Panc1 (cell line): ENCODE results near the gene DIS3L2. TPM values are rescaled to one million over a fixed set of nuclear protein-coding genes. Genes with fewer than 3 reads are reported as not detected.

ENCODE experiments used
- ATAC-seq: fragments of 200-7000 bp; cut with Tn5 transposase; 2 replicates; pipeline ENCODE4 v1.9.1; 2020; ENCODE audit warnings: mild to moderate bottlenecking, moderate library complexity
- BruUV-seq: library from RNA; stranded (reverse); fragments of 400-500 nt; replicated peaks from 2 replicates; lab custom pipeline; 2021; lab: Mats Ljungman, UMichigan
- CTCF ChIA-PET: fragments of 300-600 bp; sonication (Branson Sonifier 250); formaldehyde crosslinking; loops from one replicate; lab custom pipeline; 2022; ENCODE audit warnings: antibody characterized with exemption; lab: Charles Lee
- POLR2A ChIA-PET: fragments of 300-600 bp; sonication (Branson Sonifier 250); formaldehyde crosslinking; loops from one replicate; lab custom pipeline; 2022; ENCODE audit warnings: antibody characterized with exemption; lab: Charles Lee
- DNase-seq: peaks from one replicate; pipeline ENCODE4 v3.0.0-alpha.2; 2010; ENCODE audit warnings: low read depth, low spot score
- H3K27ac ChIP-seq: 2 replicates; pipeline ENCODE4 v1.5.1; 2011; ENCODE audit warnings: mild to moderate bottlenecking, low read length, inconsistent platforms
- H3K27me3 ChIP-seq: fragments of 200-500 bp; sonication (Bioruptor generic); 2 replicates; pipeline ENCODE4 v1.6.0; 2014; ENCODE audit warnings: low read length, inconsistent platforms; ENCODE audit not compliant: control insufficient read depth, insufficient read depth
- H3K36me3 ChIP-seq: fragments of 200-500 bp; sonication (Bioruptor generic); 2 replicates; pipeline ENCODE4 v1.5.1; 2014; ENCODE audit warnings: inconsistent platforms, mild to moderate bottlenecking, low read length, moderate library complexity; ENCODE audit not compliant: control insufficient read depth, insufficient read depth
- H3K4me1 ChIP-seq: 2 replicates; pipeline ENCODE4 v1.5.1; 2011; ENCODE audit warnings: inconsistent platforms, mild to moderate bottlenecking, low read length, moderate library complexity; ENCODE audit not compliant: control insufficient read depth, insufficient read depth
- H3K4me3 ChIP-seq, 2 experiments: 2 replicates each; pipeline ENCODE4 v1.5.1; 2011 to 2012; ENCODE audit warnings: low read depth in 2 of 2, low read length in 2 of 2, mild to moderate bottlenecking in 2 of 2, inconsistent platforms in 1 of 2, moderate library complexity in 1 of 2
- H3K9me3 ChIP-seq: fragments of 200-500 bp; sonication (Bioruptor generic); 2 replicates; pipeline ENCODE4 v1.5.1; 2014; ENCODE audit warnings: low read depth, mild to moderate bottlenecking, inconsistent platforms, low read length, moderate library complexity; ENCODE audit not compliant: control insufficient read depth, insufficient read depth
- POLR2AphosphoS5 ChIP-seq: IDR thresholded peaks from 2 replicates; pipeline ENCODE4 v1.6.1; 2012; ENCODE audit warnings: mild to moderate bottlenecking, low read depth, low read length, moderate library complexity
- SIN3A ChIP-seq: IDR thresholded peaks from 2 replicates; pipeline ENCODE4 v1.6.1; 2012; ENCODE audit warnings: low read depth, mild to moderate bottlenecking, low read length, moderate library complexity, borderline replicate concordance; ENCODE audit not compliant: insufficient read depth
- TCF7L2 ChIP-seq: IDR thresholded peaks from 2 replicates; pipeline ENCODE4 v1.6.1; 2011; ENCODE audit warnings: mild to moderate bottlenecking, low read depth, low read length, inconsistent platforms
- in situ Hi-C: cut with HindIII; loops from 2 replicates; pipeline ENCODE4 v1.10.0; 2016; ENCODE audit warnings: low sequenced_read_pairs, low pct_unique_long_range_greater_than_20kb
- intact Hi-C: fragments of 100-400 bp; cut with micrococcal nuclease; formaldehyde crosslinking; loops from one replicate; pipeline ENCODE4 v1.10.0; 2022; ENCODE audit not compliant: unreplicated experiment
- total RNA-seq: library from RNA; stranded (reverse); gene quantifications from one replicate; pipeline ENCODE4 v1.2.1, GENCODE V29; 2021; ENCODE audit not compliant: unreplicated experiment
- TF ChIP-seq, protein P1 (sequence below): fragments of 450-650 bp; IDR thresholded peaks from 2 replicates; pipeline ENCODE4 v1.5.1; 2017; ENCODE audit warnings: mild to moderate bottlenecking
- TF ChIP-seq, protein P2 (sequence below), 2 experiments: IDR thresholded peaks; 2 replicates each; pipeline ENCODE4 v1.6.1; 2011 to 2012; ENCODE audit warnings: low read depth in 2 of 2, control low read depth in 1 of 2, low read length in 1 of 2, mild to moderate bottlenecking in 1 of 2, moderate library complexity in 1 of 2; ENCODE audit not compliant: insufficient read depth in 1 of 2

Gene DIS3L2
- total RNA-seq, 1 experiment from 2014 or later, result 28.1 TPM

GRCh38 chr2:232242316-232242715, 280.8 kb downstream of the DIS3L2 start:
- POLR2A ChIA-PET, result interaction anchor here (0.7 kb wide), 1 partner anchor 20 kb away, joined by 3 read pairs; no protein-coding TSS in a partner anchor
- CTCF ChIA-PET, result no interaction called here
- BruUV-seq, result no TSS peak
- no peak overlapping the region for H3K27ac ChIP-seq
- in situ Hi-C loops (no loop called here), intact Hi-C loops (no loop called here)
- no peaks in the 10 kb centered on the region for H3K9me3 ChIP-seq
- no peaks in the 10 kb centered on the region for H3K27me3 ChIP-seq
- no peak for ATAC-seq
- TF ChIP-seq, protein P1, sequence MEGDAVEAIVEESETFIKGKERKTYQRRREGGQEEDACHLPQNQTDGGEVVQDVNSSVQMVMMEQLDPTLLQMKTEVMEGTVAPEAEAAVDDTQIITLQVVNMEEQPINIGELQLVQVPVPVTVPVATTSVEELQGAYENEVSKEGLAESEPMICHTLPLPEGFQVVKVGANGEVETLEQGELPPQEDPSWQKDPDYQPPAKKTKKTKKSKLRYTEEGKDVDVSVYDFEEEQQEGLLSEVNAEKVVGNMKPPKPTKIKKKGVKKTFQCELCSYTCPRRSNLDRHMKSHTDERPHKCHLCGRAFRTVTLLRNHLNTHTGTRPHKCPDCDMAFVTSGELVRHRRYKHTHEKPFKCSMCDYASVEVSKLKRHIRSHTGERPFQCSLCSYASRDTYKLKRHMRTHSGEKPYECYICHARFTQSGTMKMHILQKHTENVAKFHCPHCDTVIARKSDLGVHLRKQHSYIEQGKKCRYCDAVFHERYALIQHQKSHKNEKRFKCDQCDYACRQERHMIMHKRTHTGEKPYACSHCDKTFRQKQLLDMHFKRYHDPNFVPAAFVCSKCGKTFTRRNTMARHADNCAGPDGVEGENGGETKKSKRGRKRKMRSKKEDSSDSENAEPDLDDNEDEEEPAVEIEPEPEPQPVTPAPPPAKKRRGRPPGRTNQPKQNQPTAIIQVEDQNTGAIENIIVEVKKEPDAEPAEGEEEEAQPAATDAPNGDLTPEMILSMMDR, result no peak
- no peak for TF ChIP-seq SIN3A
- TF ChIP-seq POLR2AphosphoS5, result no peak
- DNase-seq, result no peak
- H3K4me1 ChIP-seq, result no peaks in the 10 kb centered on the region
- no peak overlapping the region for H3K4me3 ChIP-seq
- no peaks in the 10 kb centered on the region for H3K36me3 ChIP-seq

- ATAC-seq, result no peak
- TF ChIP-seq SIN3A (no peak), POLR2AphosphoS5 (no peak)
- TF ChIP-seq, protein P1, result no peak
- POLR2A ChIA-PET, result no interaction called here
- DNase-seq, result no peak
- H3K4me1 ChIP-seq, result no peaks in the 10 kb centered on the region
- H3K27ac ChIP-seq, result no peak overlapping the region
- no peaks in the 10 kb centered on the region for H3K36me3 ChIP-seq
- H3K4me3 ChIP-seq, result no peak overlapping the region
- no peaks in the 10 kb centered on the region for H3K9me3 ChIP-seq
- H3K27me3 ChIP-seq, result no peaks in the 10 kb centered on the region
- intact Hi-C loops, result no loop called here
- in situ Hi-C loops, result no loop called here
- no TSS peak for BruUV-seq
- CTCF ChIA-PET, result no interaction called here
Observed at GRCh38 chr2:232245111-232245510, 283.6 kb downstream of the DIS3L2 start.

- no peak overlapping the region for H3K4me3 ChIP-seq
- no peaks in the 10 kb centered on the region; the same call in 1 of the 2 replicates for H3K36me3 ChIP-seq
- ChIA-PET POLR2A (no interaction called here), CTCF (no interaction called here)
- DNase-seq (no peak), ATAC-seq (no peak)
- H3K4me1 ChIP-seq, result no peaks in the 10 kb centered on the region
- TF ChIP-seq, protein P2, sequence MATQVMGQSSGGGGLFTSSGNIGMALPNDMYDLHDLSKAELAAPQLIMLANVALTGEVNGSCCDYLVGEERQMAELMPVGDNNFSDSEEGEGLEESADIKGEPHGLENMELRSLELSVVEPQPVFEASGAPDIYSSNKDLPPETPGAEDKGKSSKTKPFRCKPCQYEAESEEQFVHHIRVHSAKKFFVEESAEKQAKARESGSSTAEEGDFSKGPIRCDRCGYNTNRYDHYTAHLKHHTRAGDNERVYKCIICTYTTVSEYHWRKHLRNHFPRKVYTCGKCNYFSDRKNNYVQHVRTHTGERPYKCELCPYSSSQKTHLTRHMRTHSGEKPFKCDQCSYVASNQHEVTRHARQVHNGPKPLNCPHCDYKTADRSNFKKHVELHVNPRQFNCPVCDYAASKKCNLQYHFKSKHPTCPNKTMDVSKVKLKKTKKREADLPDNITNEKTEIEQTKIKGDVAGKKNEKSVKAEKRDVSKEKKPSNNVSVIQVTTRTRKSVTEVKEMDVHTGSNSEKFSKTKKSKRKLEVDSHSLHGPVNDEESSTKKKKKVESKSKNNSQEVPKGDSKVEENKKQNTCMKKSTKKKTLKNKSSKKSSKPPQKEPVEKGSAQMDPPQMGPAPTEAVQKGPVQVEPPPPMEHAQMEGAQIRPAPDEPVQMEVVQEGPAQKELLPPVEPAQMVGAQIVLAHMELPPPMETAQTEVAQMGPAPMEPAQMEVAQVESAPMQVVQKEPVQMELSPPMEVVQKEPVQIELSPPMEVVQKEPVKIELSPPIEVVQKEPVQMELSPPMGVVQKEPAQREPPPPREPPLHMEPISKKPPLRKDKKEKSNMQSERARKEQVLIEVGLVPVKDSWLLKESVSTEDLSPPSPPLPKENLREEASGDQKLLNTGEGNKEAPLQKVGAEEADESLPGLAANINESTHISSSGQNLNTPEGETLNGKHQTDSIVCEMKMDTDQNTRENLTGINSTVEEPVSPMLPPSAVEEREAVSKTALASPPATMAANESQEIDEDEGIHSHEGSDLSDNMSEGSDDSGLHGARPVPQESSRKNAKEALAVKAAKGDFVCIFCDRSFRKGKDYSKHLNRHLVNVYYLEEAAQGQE (IDR thresholded peaks at IDR 0.05; ENCODE audit: insufficient read depth in 1 of 2, low read depth in 2 of 2, low read length in 1 of 2), result no peak
- TF ChIP-seq, protein P1, result no peak
- TF ChIP-seq POLR2AphosphoS5 (no peak), TCF7L2 (no peak), SIN3A (no peak)
- no peak overlapping the region for H3K27ac ChIP-seq
- H3K27me3 ChIP-seq, result no peaks in the 10 kb centered on the region
- BruUV-seq, result no TSS peak
- no peaks in the 10 kb centered on the region for H3K9me3 ChIP-seq
- intact Hi-C loops (no loop called here), in situ Hi-C loops (no loop called here)
Observed at GRCh38 chr2:232246245-232246644, 284.7 kb downstream of the DIS3L2 start.
